Memory B cell (primary cell): ENCODE results near the gene B4GALT6.

Source experiments
- ATAC-seq: fragments of 150-1000 bp; cut with Tn5 transposase; 2 replicates; pipeline ENCODE4 v1.10.0; 2021; ENCODE audit warnings: low read depth, mild to moderate bottlenecking, moderate library complexity
- DNase-seq, 2 donors: peaks; one replicate each; pipeline ENCODE4 v3.0.0; 2022; ENCODE audit warnings: low spot score in 2 of 2
- H3K27ac Mint-ChIP-seq: one replicate; pipeline ENCODE4 v1.8.0; 2022; ENCODE audit warnings: mild to moderate bottlenecking, moderate library complexity, mixed read lengths
- H3K27me3 Mint-ChIP-seq: one replicate; pipeline ENCODE4 v1.8.0; 2022; ENCODE audit warnings: mixed read lengths
- H3K36me3 Mint-ChIP-seq: one replicate; pipeline ENCODE4 v1.8.0; 2022; ENCODE audit warnings: mild to moderate bottlenecking, mixed read lengths
- H3K4me1 Mint-ChIP-seq: one replicate; pipeline ENCODE4 v1.8.0; 2022; ENCODE audit warnings: mixed read lengths
- H3K4me3 Mint-ChIP-seq: one replicate; pipeline ENCODE4 v1.8.0; 2022; ENCODE audit warnings: mild to moderate bottlenecking, moderate library complexity, mixed read lengths
- H3K9me3 Mint-ChIP-seq: one replicate; pipeline ENCODE4 v1.8.0; 2022; ENCODE audit warnings: mixed read lengths

B4GALT6 gene

GRCh38 chr18:31707815-31708214 is 23.4 kb upstream of the B4GALT6 start:
- Mint-ChIP-seq H3K4me1 (no peaks in the 10 kb centered on the region), H3K36me3 (no peaks in the 10 kb centered on the region), H3K27me3 (peaks cover 1% of the 10 kb centered on the region), H3K9me3 (no peaks in the 10 kb centered on the region), H3K27ac (no peak overlapping the region), H3K4me3 (no peak overlapping the region)
- DNase-seq (no peak), ATAC-seq (no peak)

- Mint-ChIP-seq H3K27me3 (no peaks in the 10 kb centered on the region), H3K4me3 (no peak overlapping the region), H3K9me3 (peaks cover 3% of the 10 kb centered on the region), H3K27ac (no peak overlapping the region), H3K36me3 (no peaks in the 10 kb centered on the region), H3K4me1 (no peaks in the 10 kb centered on the region)
- no peak for ATAC-seq
- no peak for DNase-seq
Observed at GRCh38 chr18:31702449-31702848, 18.1 kb upstream of the B4GALT6 start.

- no peak for DNase-seq
- H3K4me3 Mint-ChIP-seq = no peak overlapping the region
- H3K36me3 Mint-ChIP-seq = no peaks in the 10 kb centered on the region
- no peak for ATAC-seq
- peaks cover 4% of the 10 kb centered on the region for H3K9me3 Mint-ChIP-seq
- H3K4me1 Mint-ChIP-seq = no peaks in the 10 kb centered on the region
- H3K27ac Mint-ChIP-seq = no peak overlapping the region
- H3K27me3 Mint-ChIP-seq = peaks cover under 1% of the 10 kb centered on the region
Observed at GRCh38 chr18:31701744-31702143, 17.4 kb upstream of the B4GALT6 start.

- no peak overlapping the region for H3K4me3 Mint-ChIP-seq
- H3K27ac Mint-ChIP-seq = no peak overlapping the region
- H3K9me3 Mint-ChIP-seq = peaks cover 4% of the 10 kb centered on the region
- no peaks in the 10 kb centered on the region for H3K4me1 Mint-ChIP-seq
- peaks cover 2% of the 10 kb centered on the region for H3K27me3 Mint-ChIP-seq
- ATAC-seq (no peak), DNase-seq (no peak)
- H3K36me3 Mint-ChIP-seq = no peaks in the 10 kb centered on the region
Observed at GRCh38 chr18:31700990-31701389, 16.6 kb upstream of the B4GALT6 start.

- Mint-ChIP-seq H3K27ac (no peak overlapping the region), H3K36me3 (no peaks in the 10 kb centered on the region), H3K4me1 (no peaks in the 10 kb centered on the region), H3K9me3 (peaks cover 4% of the 10 kb centered on the region), H3K27me3 (peaks cover 2% of the 10 kb centered on the region), H3K4me3 (no peak overlapping the region)
- DNase-seq (no peak), ATAC-seq (no peak)
Observed at GRCh38 chr18:31697351-31698298, 13.2 kb upstream of the B4GALT6 start.

- Mint-ChIP-seq H3K27ac (no peak overlapping the region), H3K27me3 (peaks cover 2% of the 10 kb centered on the region), H3K4me3 (no peak overlapping the region), H3K36me3 (no peaks in the 10 kb centered on the region), H3K4me1 (no peaks in the 10 kb centered on the region), H3K9me3 (peaks cover 4% of the 10 kb centered on the region)
- ATAC-seq = no peak
- DNase-seq = no peak
Observed at GRCh38 chr18:31695989-31696388, 11.6 kb upstream of the B4GALT6 start.

GRCh38 chr18:31694297-31694696 is 9.9 kb upstream of the B4GALT6 start:
- Mint-ChIP-seq H3K27ac (no peak overlapping the region), H3K4me3 (no peak overlapping the region), H3K27me3 (peaks cover 2% of the 10 kb centered on the region), H3K36me3 (no peaks in the 10 kb centered on the region), H3K4me1 (no peaks in the 10 kb centered on the region), H3K9me3 (peaks cover 4% of the 10 kb centered on the region)
- no peak for ATAC-seq
- DNase-seq = no peak

- Mint-ChIP-seq H3K9me3 (no peaks in the 10 kb centered on the region), H3K27me3 (peaks cover 8% of the 10 kb centered on the region), H3K4me3 (no peak overlapping the region), H3K36me3 (no peaks in the 10 kb centered on the region), H3K27ac (no peak overlapping the region), H3K4me1 (peaks cover 10% of the 10 kb centered on the region)
- no peak for DNase-seq
- ATAC-seq = no peak
Observed at GRCh38 chr18:31688606-31689005, 4.2 kb upstream of the B4GALT6 start.

- H3K9me3 Mint-ChIP-seq = no peaks in the 10 kb centered on the region
- ATAC-seq = no peak
- peaks cover 8% of the 10 kb centered on the region for H3K27me3 Mint-ChIP-seq
- H3K4me3 Mint-ChIP-seq = no peak overlapping the region
- peaks cover 10% of the 10 kb centered on the region for H3K4me1 Mint-ChIP-seq
- H3K36me3 Mint-ChIP-seq = no peaks in the 10 kb centered on the region
- DNase-seq = no peak
- H3K27ac Mint-ChIP-seq = no peak overlapping the region
Observed at GRCh38 chr18:31686986-31687928, 2.9 kb upstream of the B4GALT6 start.

GRCh38 chr18:31686572-31686971 is 2.2 kb upstream of the B4GALT6 start:
- Mint-ChIP-seq H3K9me3 (no peaks in the 10 kb centered on the region), H3K27ac (no peak overlapping the region), H3K36me3 (no peaks in the 10 kb centered on the region), H3K4me3 (no peak overlapping the region), H3K4me1 (peaks cover 10% of the 10 kb centered on the region), H3K27me3 (peaks cover 8% of the 10 kb centered on the region)
- ATAC-seq = no peak
- DNase-seq = no peak

- Mint-ChIP-seq H3K4me3 (peak overlapping the region; percentile 82), H3K4me1 (peaks cover 10% of the 10 kb centered on the region), H3K9me3 (no peaks in the 10 kb centered on the region), H3K27ac (no peak overlapping the region), H3K36me3 (no peaks in the 10 kb centered on the region), H3K27me3 (peaks cover 12% of the 10 kb centered on the region)
- ATAC-seq (peak; percentile 84), DNase-seq (peak; percentile 25 to 45)
Observed at GRCh38 chr18:31685097-31686082, 1.0 kb upstream of the B4GALT6 start.

GRCh38 chr18:31683968-31684278 is 458 bp downstream of the B4GALT6 start:
- peak overlapping the region; percentile 96 for H3K4me3 Mint-ChIP-seq
- ATAC-seq = no peak
- no peaks in the 10 kb centered on the region for H3K36me3 Mint-ChIP-seq
- peaks cover 10% of the 10 kb centered on the region for H3K4me1 Mint-ChIP-seq
- H3K27ac Mint-ChIP-seq = peak overlapping the region; percentile 86
- peaks cover 18% of the 10 kb centered on the region for H3K27me3 Mint-ChIP-seq
- H3K9me3 Mint-ChIP-seq = no peaks in the 10 kb centered on the region
- no peak for DNase-seq

GRCh38 chr18:31683106-31683505 is 1.3 kb downstream of the B4GALT6 start:
- Mint-ChIP-seq H3K27ac (no peak overlapping the region), H3K9me3 (no peaks in the 10 kb centered on the region), H3K4me3 (no peak overlapping the region), H3K36me3 (no peaks in the 10 kb centered on the region), H3K4me1 (peaks cover 10% of the 10 kb centered on the region), H3K27me3 (peaks cover 18% of the 10 kb centered on the region)
- ATAC-seq (no peak), DNase-seq (no peak)
